Right lobe of liver (tissue), 6 donors: ENCODE data around the gene MYRF. TPM values are rescaled to one million over a fixed set of nuclear protein-coding genes. Genes with fewer than 3 reads are reported as not detected.

ENCODE experiments used
- ATAC-seq, 4 donors: fragments of 200-7000 bp; cut with Tn5 transposase; one replicate each; pipeline ENCODE4 v1.9.1; 2020; ENCODE audit warnings: mild to moderate bottlenecking in 4 of 4, moderate library complexity in 4 of 4
- DNase-seq, 3 donors: peaks; one replicate each; pipeline ENCODE4 v3.0.0-alpha.2; 2020
- H3K27ac ChIP-seq, 3 donors: fragments of 200-600 bp; one replicate each; pipeline ENCODE4 v1.8.0; 2022
- H3K27me3 ChIP-seq, 2 donors: fragments of 200-600 bp; one replicate each; pipeline ENCODE4 v1.8.0; 2022
- H3K36me3 ChIP-seq, 4 donors: fragments of 200-600 bp; sonication (generic) in 1 of 4; one replicate each; pipeline versions ENCODE4 v1.5.1 to v1.8.0; 2017 to 2022; ENCODE audit warnings: control low read depth in 1 of 4
- H3K4me1 ChIP-seq, 4 donors: fragments of 200-600 bp; sonication (generic) in 1 of 4; one replicate each; pipeline versions ENCODE4 v1.5.1 to v1.8.0; 2017 to 2022; ENCODE audit warnings: control low read depth in 1 of 4
- H3K4me3 ChIP-seq, 3 donors: fragments of 200-600 bp; one replicate each; pipeline ENCODE4 v1.8.0; 2022
- H3K9me3 ChIP-seq, 4 donors: fragments of 200-600 bp; sonication (generic) in 1 of 4; one replicate each; pipeline versions ENCODE4 v1.5.1 to v1.8.0; 2017 to 2022; ENCODE audit warnings: control low read depth in 1 of 4
- POLR2A ChIP-seq: fragments of 450-650 bp; IDR thresholded peaks from one replicate; pipeline ENCODE4 v1.6.1; 2017; ENCODE audit warnings: antibody characterized with exemption, mild to moderate bottlenecking
- WGBS: methylation state at CpG from one replicate; pipeline ENCODE4 v1.1.6; 2018; ENCODE audit warnings: low coverage, low lambda C conversion rate; ENCODE audit not compliant: insufficient coverage; ENCODE audit errors: missing lambda C conversion rate; 5-methylcytosine and 5-hydroxymethylcytosine counted together
- intact Hi-C, 2 donors: fragments of 100-400 bp; cut with DNase I; formaldehyde crosslinking; loops; one replicate each; pipeline versions ENCODE4 v1.11.2 to v1.14.1; 2022
- total RNA-seq, 6 experiments: library from RNA; depleted of rRNA in 2 of 6; stranded (reverse); fragments of >200 nt in 2 of 6; fragmentation: NEBNext Ultra II Directional in 3 of 6; extraction: Animal tissue kit (Norgen Biotek cat#: 25700) in 3 of 6; gene quantifications; one replicate each; pipeline versions ENCODE4 v1.1.0 to v1.2.4, GENCODE V29; 2016 to 2023
- TF ChIP-seq, protein P1 (sequence below), 4 donors: fragments of 200-600 bp in 3 of 4; fragments of 450-650 bp in 1 of 4; IDR thresholded peaks; one replicate each; pipeline versions ENCODE4 v1.5.1 to v1.8.0; 2016 to 2022; ENCODE audit warnings: antibody characterized with exemption in 4 of 4, mild to moderate bottlenecking in 2 of 4
- donor health status: DM: no; HTN: yes; CAD: no.
- donor health status: DM: no; HTN: no; CAD: no.
- donor health status: DM: no; HTN: no; CAD: no.
- donor health status: DM: no; HTN: yes; CAD: no.
- donor health status: DM: no; HTN: yes; CAD: no.

Gene MYRF
- total RNA-seq, 6 experiments from 2014 or later, result 7.6 to 16.4 (median 11.6) TPM

DNA sequence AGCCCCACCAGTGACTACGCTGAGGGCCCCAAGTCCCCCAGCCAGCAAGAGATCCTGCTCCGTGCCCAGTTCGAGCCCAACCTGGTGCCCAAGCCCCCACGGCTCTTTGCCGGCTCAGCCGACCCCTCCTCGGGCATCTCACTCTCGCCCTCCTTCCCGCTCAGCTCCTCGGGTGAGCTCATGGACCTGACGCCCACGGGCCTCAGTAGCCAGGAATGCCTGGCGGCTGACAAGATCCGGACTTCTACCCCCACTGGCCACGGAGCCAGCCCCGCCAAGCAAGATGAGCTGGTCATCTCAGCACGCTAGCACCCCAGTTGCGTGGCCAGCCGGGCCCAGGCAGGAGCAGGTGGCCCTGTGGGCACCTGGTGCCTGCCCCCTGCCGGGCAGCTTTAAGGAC, 8.3 kb upstream of the MYRF start:
- Histone ChIP-seq H3K4me1 (peaks cover 0 to 3% (median 0%) of the 10 kb centered on the region in 4 donors), H3K4me3 (no peak overlapping the region), H3K27me3 (no peaks in the 10 kb centered on the region), H3K27ac (no peak overlapping the region), H3K36me3 (no peaks in the 10 kb centered on the region), H3K9me3 (no peaks in the 10 kb centered on the region)
- ATAC-seq (no peak), DNase-seq (no peak)
- intact Hi-C loops, result no loop called here
- WGBS, result no CpG with 5 or more reads among the region's 20 CpGs
- no peak for TF ChIP-seq POLR2A
- TF ChIP-seq, protein P1, sequence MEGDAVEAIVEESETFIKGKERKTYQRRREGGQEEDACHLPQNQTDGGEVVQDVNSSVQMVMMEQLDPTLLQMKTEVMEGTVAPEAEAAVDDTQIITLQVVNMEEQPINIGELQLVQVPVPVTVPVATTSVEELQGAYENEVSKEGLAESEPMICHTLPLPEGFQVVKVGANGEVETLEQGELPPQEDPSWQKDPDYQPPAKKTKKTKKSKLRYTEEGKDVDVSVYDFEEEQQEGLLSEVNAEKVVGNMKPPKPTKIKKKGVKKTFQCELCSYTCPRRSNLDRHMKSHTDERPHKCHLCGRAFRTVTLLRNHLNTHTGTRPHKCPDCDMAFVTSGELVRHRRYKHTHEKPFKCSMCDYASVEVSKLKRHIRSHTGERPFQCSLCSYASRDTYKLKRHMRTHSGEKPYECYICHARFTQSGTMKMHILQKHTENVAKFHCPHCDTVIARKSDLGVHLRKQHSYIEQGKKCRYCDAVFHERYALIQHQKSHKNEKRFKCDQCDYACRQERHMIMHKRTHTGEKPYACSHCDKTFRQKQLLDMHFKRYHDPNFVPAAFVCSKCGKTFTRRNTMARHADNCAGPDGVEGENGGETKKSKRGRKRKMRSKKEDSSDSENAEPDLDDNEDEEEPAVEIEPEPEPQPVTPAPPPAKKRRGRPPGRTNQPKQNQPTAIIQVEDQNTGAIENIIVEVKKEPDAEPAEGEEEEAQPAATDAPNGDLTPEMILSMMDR (IDR thresholded peaks at IDR 0.05), result no peak

DNA sequence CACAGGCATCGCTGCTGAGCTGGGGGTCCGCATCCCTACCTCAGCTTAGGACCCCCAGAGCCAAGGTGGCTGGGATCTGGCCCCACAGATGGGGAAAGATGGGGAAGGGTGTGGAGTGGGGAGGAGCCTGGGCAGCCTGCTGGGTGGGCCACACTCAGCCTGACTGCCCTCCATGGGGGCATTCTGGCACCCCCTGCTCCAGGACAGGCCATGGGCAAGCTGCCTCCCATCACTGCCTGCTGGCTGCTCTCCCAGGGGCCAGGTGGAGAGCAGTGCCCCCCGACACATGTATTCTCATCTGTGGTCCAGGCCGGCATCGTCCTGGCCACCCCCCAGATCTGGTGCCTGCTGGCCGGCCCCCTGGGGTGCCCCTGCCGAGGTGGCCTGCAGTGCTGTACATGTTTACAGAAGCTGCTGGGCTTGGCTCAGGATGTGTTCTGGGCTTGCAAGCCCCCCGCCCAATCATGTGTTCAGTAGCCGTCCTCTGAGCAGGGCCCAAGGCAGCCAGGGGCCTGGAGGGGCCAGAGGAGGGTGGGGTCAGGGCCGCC, 7.8 kb upstream of the MYRF start:
- intact Hi-C loops, result loop anchor here (5.0 kb wide), 1 partner anchor 38 kb away; no protein-coding TSS in a partner anchor
- DNase-seq (no peak), ATAC-seq (no peak)
- no CpG with 5 or more reads among the region's 10 CpGs for whole genome bisulfite sequencing
- Histone ChIP-seq H3K4me3 (no peak overlapping the region), H3K27ac (no peak overlapping the region), H3K27me3 (no peaks in the 10 kb centered on the region), H3K36me3 (no peaks in the 10 kb centered on the region), H3K9me3 (no peaks in the 10 kb centered on the region), H3K4me1 (peaks cover 0 to 3% (median 0%) of the 10 kb centered on the region in 4 donors)
- TF ChIP-seq, protein P1 (IDR thresholded peaks at IDR 0.05), result no peak
- TF ChIP-seq POLR2A, result no peak

DNA sequence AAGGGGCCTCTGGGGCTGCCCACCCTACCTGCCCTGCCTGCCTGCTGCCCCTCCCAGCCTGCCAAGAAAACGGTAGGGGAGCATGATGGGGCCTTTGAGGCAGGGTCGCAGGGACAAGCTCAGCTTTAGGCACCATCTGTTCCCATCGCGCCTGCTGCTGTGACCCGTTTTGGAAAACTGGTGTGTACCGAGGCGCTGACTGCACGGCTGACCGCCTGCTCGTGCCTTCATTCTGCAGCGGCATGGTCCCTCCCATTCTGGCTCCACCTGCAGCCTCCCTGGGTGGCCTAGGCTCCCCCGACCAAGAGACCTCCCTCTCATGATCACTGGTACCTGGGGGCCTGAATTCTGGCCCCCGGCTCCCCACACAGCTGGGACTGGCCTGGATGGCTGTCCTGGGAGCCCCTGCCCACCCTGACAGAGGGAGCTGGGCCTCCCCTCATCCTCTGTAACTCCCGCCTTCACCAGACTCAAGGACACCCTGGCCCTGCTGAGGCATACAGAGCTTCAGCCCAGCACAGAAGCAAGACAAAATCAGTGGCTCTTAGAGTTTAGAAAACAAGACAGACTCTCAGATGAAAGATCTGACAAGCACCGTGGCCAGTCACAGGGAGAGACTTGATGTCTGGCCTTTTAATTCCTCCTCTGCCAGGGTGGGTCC, 6.5 kb upstream of the MYRF start:
- TF ChIP-seq POLR2A, result no peak
- TF ChIP-seq, protein P1 (IDR thresholded peaks at IDR 0.05), result no peak
- no peak for DNase-seq
- no peaks in the 10 kb centered on the region for H3K27me3 ChIP-seq
- 100% methylated on average over 1 of the region's 15 CpGs for WGBS
- H3K4me1 ChIP-seq, result peaks cover 0 to 3% (median 0%) of the 10 kb centered on the region in 4 donors
- no peak overlapping the region for H3K4me3 ChIP-seq
- H3K9me3 ChIP-seq, result no peaks in the 10 kb centered on the region
- no peak for ATAC-seq
- no peak overlapping the region for H3K27ac ChIP-seq
- intact Hi-C loops, result loop anchor here (5.0 kb wide), 1 partner anchor 36 kb away; no protein-coding TSS in a partner anchor
- H3K36me3 ChIP-seq, result no peaks in the 10 kb centered on the region

DNA sequence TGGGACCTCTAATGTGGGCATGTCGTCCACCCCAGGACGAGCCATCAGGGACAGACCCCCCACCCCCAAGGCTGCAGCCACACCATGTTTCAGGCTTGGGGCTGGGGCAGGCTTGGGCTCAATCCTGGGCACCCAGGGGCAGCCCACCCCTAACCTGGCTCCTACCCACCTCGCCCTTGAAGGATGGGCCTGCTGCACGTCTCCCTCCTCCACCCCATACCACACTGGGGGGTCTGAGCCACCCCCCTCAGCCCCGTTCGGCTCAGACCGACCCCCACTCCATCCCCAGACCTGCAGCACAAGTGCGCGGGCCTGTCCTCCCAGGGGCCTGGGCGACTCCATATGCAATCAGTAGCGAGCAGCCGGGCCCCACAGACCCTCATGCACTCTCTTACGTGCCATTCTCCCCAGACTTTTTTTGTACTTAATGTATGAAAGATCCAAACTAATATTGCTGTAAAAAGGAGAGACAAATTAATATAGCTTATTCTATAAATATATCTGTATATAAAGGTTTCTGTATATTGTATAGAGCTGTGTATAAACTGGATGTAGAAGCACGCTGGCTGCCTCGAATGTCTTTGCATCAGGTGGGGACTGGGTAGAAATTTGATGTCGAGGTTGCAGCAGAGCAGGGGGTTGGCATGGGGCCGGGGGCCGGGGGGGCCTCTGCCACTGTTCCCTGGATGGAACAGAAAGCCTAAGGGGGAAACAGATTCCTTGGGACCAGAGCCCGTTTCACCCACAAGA, 5.8 kb upstream of the MYRF start:
- ATAC-seq, result no peak
- TF ChIP-seq POLR2A, result no peak
- TF ChIP-seq, protein P1 (IDR thresholded peaks at IDR 0.05), result no peak
- Histone ChIP-seq H3K4me3 (no peak overlapping the region), H3K27ac (no peak overlapping the region), H3K9me3 (no peaks in the 10 kb centered on the region), H3K36me3 (no peaks in the 10 kb centered on the region), H3K4me1 (peaks cover 0 to 3% (median 0%) of the 10 kb centered on the region in 4 donors), H3K27me3 (no peaks in the 10 kb centered on the region)
- no peak for DNase-seq
- intact Hi-C loops, result loop anchor here (5.0 kb wide), 1 partner anchor 36 kb away; no protein-coding TSS in a partner anchor
- WGBS, result 77% methylated on average over 10 of the region's 19 CpGs
